Adrenal gland (tissue), 5 donors: ENCODE measurements around the gene LPP.

Experiments
- CTCF ChIP-seq, 6 experiments: fragments of 450-650 bp in 4 of 6; fragments of 200-600 bp in 2 of 6; sonication (generic) in 1 of 6; IDR thresholded peaks; 1 replicate in 5 of 6; 2 replicates in 1 of 6; pipeline versions ENCODE4 v1.5.1 to v1.8.0; 2016 to 2021; ENCODE audit warnings: antibody characterized with exemption in 6 of 6, mild to moderate bottlenecking in 2 of 6, moderate library complexity in 1 of 6
- POLR2A ChIP-seq, 2 donors: fragments of 450-650 bp; IDR thresholded peaks; one replicate each; pipeline ENCODE4 v1.6.1; 2017; ENCODE audit warnings: antibody characterized with exemption in 2 of 2, mild to moderate bottlenecking in 2 of 2, moderate library complexity in 1 of 2
- donor health status: DM: no; HTN: no; CAD: no.

- TF ChIP-seq CTCF (IDR thresholded peaks at IDR 0.05) (no peak), POLR2A (IDR thresholded peaks at IDR 0.05) (no peak)
Observed at GRCh38 chr3:188539037-188539436, 385.1 kb downstream of the LPP start.
